ENCODE results near the gene PTX3. TPM values are rescaled to one million over a fixed set of nuclear protein-coding genes. Genes with fewer than 3 reads are reported as not detected.

Gene PTX3
- total and polyA plus RNA-seq, 7 donors: 0.19 to 21.8 (median 0.63) TPM

DNA sequence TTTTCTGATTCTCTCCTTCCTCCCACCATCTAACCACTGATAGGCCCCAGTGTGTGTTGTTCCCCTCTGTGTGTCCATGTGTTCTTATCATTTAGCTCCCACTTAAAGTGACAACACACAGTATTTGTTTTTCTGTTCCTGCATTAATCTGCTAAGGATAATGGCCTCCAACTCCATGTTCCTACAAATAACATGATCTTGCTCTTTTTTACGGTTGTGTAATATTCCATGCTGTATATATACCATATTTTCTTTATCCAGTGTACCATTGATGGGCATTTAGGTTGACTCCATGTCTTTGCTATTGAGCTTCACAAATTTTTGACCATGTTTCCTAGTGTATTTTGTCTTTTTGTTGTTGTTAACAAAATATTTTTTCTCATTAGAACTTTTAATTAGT, 36.0 kb downstream of the PTX3 start:
- intact Hi-C loops (cut with DNase I): no loop called here
- WGBS, 3 donors: 95 to 100% (median 98%) methylated on average over 1 of the region's 1 CpG
- Histone ChIP-seq H3K27me3 (ENCODE audit: insufficient read depth in 3 of 3, low read length in 2 of 3) (peaks cover 0 to 4% (median 0%) of the 10 kb centered on the region in 3 donors), H3K27ac (no peak overlapping the region), H3K9me3 (no peaks in the 10 kb centered on the region), H3K4me1 (no peaks in the 10 kb centered on the region), H3K4me3 (no peak overlapping the region), H3K36me3 (ENCODE audit: insufficient read depth in 1 of 2, low read depth in 1 of 2) (no peaks in the 10 kb centered on the region)
- ATAC-seq (no peak), DNase-seq (no peak)
- no peak for TF ChIP-seq CTCF (IDR thresholded peaks at IDR 0.05)

DNA sequence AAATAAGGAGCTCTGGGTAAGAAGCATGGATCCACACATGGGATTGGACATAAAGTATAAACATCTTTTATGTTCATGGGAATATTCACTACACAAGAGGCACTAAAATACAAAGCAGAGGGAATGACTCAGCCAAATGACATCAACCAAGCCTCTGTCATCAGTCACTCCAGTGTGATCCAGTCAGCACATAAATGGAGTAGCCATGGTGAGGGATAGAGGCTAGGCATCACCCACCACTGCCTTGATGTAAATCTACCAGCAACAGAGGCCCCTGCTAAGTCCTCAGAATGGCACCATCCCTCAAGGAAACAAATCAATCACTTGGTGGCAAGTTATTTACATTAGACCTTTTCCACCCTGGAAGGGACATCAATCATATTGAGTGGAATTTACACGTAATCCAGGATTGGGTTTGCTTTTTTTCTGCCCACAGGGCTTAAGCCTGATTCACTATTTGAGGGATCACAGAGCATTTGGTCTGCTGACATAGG, 39.3 kb downstream of the PTX3 start:
- intact Hi-C loops (cut with DNase I): no loop called here
- TF ChIP-seq CTCF (IDR thresholded peaks at IDR 0.05): no peak
- ATAC-seq: no peak

GRCh38 chr3:157477441-157477840, 40.8 kb downstream of the PTX3 start:
- ATAC-seq: no peak
- 82 to 90% (median 85%) methylated on average over 3 of the region's 3 CpGs for WGBS, 3 donors
- H3K9me3 ChIP-seq: no peaks in the 10 kb centered on the region
- DNase-seq: no peak
- no peak for TF ChIP-seq CTCF (IDR thresholded peaks at IDR 0.05)
- H3K4me1 ChIP-seq: no peaks in the 10 kb centered on the region
- H3K27ac ChIP-seq: no peak overlapping the region
- H3K36me3 ChIP-seq (ENCODE audit: insufficient read depth in 1 of 2, low read depth in 1 of 2): no peaks in the 10 kb centered on the region
- no peaks in the 10 kb centered on the region for H3K27me3 ChIP-seq (ENCODE audit: insufficient read depth in 3 of 3, low read length in 2 of 3)
- intact Hi-C loops (cut with DNase I): no loop called here
- H3K4me3 ChIP-seq: no peak overlapping the region

More for the DNA sequence above, 39.3 kb downstream of the PTX3 start:
- Histone ChIP-seq H3K4me3 (no peak overlapping the region), H3K9me3 (no peaks in the 10 kb centered on the region), H3K27ac (no peak overlapping the region), H3K4me1 (no peaks in the 10 kb centered on the region), H3K36me3 (ENCODE audit: insufficient read depth in 1 of 2, low read depth in 1 of 2) (no peaks in the 10 kb centered on the region), H3K27me3 (ENCODE audit: insufficient read depth in 3 of 3, low read length in 2 of 3) (no peaks in the 10 kb centered on the region)
- 43 to 48% (median 48%) methylated on average over 1 of the region's 1 CpG for WGBS, 3 donors
- no peak for DNase-seq

DNA sequence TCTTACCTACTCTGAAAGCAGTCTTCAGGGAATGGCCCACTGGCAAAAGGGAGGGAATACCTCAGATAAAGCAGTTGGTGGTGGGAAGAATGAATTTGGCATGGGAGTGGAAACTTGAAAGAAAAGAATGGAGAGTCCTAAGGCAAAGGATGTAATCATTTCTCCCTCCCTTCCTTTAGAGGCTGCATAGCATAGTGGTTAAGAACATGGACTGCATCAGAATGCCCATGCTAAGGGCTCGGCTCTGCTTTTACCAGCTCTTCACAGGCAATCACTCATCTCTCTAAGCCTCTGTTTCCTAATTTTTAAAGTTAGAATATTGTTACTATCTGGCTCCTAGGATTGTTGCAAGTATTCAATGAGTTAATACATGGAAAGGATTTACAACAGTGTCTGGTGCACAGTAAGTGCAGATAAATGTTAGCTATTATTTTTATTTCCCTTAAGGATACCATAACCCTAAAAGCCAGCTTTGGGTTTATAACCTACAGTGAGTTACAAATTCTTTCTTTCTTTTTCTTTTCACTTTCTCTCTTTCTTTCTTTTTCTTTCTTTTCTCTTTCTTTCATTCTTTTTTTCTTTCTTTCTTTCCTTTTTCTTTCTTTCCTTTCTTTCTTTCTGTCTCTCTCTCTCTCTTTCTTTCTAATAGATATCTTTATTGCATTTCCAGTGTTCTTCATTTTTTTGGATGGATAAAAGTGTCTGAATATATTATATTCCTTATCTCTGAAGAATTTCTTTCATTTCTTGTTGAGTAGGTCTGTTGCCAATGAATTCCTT, 43.0 kb downstream of the PTX3 start:
- no peaks in the 10 kb centered on the region for H3K9me3 ChIP-seq
- DNase-seq: no peak
- no peaks in the 10 kb centered on the region for H3K36me3 ChIP-seq (ENCODE audit: insufficient read depth in 1 of 2, low read depth in 1 of 2)
- ATAC-seq: no peak
- H3K4me1 ChIP-seq: no peaks in the 10 kb centered on the region
- intact Hi-C loops (cut with DNase I): no loop called here
- TF ChIP-seq CTCF (IDR thresholded peaks at IDR 0.05): no peak
- WGBS, 3 donors: 73 to 100% (median 85%) methylated on average over 1 of the region's 1 CpG
- no peaks in the 10 kb centered on the region for H3K27me3 ChIP-seq (ENCODE audit: insufficient read depth in 3 of 3, low read length in 2 of 3)
- H3K4me3 ChIP-seq: no peak overlapping the region
- no peak overlapping the region for H3K27ac ChIP-seq
